ENCODE results near the gene MYOF. TPM values are rescaled to one million over a fixed set of nuclear protein-coding genes. Genes with fewer than 3 reads are reported as not detected.

Gene MYOF, protein sequence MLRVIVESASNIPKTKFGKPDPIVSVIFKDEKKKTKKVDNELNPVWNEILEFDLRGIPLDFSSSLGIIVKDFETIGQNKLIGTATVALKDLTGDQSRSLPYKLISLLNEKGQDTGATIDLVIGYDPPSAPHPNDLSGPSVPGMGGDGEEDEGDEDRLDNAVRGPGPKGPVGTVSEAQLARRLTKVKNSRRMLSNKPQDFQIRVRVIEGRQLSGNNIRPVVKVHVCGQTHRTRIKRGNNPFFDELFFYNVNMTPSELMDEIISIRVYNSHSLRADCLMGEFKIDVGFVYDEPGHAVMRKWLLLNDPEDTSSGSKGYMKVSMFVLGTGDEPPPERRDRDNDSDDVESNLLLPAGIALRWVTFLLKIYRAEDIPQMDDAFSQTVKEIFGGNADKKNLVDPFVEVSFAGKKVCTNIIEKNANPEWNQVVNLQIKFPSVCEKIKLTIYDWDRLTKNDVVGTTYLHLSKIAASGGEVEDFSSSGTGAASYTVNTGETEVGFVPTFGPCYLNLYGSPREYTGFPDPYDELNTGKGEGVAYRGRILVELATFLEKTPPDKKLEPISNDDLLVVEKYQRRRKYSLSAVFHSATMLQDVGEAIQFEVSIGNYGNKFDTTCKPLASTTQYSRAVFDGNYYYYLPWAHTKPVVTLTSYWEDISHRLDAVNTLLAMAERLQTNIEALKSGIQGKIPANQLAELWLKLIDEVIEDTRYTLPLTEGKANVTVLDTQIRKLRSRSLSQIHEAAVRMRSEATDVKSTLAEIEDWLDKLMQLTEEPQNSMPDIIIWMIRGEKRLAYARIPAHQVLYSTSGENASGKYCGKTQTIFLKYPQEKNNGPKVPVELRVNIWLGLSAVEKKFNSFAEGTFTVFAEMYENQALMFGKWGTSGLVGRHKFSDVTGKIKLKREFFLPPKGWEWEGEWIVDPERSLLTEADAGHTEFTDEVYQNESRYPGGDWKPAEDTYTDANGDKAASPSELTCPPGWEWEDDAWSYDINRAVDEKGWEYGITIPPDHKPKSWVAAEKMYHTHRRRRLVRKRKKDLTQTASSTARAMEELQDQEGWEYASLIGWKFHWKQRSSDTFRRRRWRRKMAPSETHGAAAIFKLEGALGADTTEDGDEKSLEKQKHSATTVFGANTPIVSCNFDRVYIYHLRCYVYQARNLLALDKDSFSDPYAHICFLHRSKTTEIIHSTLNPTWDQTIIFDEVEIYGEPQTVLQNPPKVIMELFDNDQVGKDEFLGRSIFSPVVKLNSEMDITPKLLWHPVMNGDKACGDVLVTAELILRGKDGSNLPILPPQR (N-terminal part only)
- 116 and 123 TPM in 2 replicates for total RNA-seq

GRCh38 chr10:93482145-93482834 is at the start of gene MYOF:
Gene MYOF, minus strand, starts transcription at chr10:93482334. Its CDS starts 140 bp downstream, at chr10:93482194.

GRCh38 chr10:93496322-93497041 is 14.3 kb upstream of the MYOF start, which contains the start of gene CEP55:
Gene CEP55, plus strand, starts transcription at chr10:93496612. Its CDS starts 3,440 bp downstream, at chr10:93500052.

Other genes starting within 250 kb of the MYOF start
- 22.7 and 63.8 TPM in 2 replicates for gene CEP55, start 14.3 kb upstream of the MYOF start, total RNA-seq
- not detected in 2 replicates for gene FFAR4, start 84.3 kb upstream of the MYOF start, total RNA-seq
- gene RBP4, start 118.9 kb upstream of the MYOF start, total RNA-seq: not detected in 2 replicates
- gene PDE6C, start 130.2 kb upstream of the MYOF start, total RNA-seq: not detected in 2 replicates
- 3.7 and 6.0 TPM in 2 replicates for gene FRA10AC1, start 220.3 kb upstream of the MYOF start, total RNA-seq

All from hair follicular keratinocyte (primary cell).